GM18520 (cell line): ENCODE results near the gene NPHS2.
"Not testable (repeated sequence)": the region's sequence is repeated elsewhere in the genome, so short reads cannot be mapped to it uniquely, and the experiment has no call there.

Experiments used
- ATAC-seq: cut with Tn5 transposase; IDR thresholded peaks from one replicate; pipeline ENCODE4 v1.9.1; 2021; ENCODE audit not compliant: unreplicated experiment

NPHS2 gene

DNA sequence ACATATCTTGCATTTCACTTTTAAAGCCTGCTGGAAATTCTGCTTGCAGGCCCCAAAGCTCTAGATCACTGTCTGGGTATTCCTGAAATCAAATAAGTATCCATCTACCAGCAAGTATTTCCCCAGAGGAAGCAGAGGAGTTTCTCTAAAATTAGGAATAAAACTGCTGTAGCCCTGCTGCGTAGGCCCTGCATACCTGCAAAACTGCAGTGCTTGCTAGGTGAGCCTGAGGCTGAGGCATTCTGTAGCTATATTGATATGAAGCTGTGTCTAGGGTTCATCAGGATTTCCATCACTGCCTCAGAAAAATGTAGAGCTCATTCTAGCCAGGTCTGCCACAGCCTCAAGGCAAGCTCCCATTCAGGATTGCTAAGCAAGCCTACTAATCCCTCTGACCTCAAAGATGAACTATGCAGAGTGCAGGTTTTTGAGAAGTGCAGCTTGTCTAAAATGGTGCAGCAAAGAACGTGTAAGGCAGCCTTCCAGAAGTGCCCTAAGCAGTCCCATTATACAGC is 28.7 kb downstream of the NPHS2 start:
- ATAC-seq: no peak

DNA sequence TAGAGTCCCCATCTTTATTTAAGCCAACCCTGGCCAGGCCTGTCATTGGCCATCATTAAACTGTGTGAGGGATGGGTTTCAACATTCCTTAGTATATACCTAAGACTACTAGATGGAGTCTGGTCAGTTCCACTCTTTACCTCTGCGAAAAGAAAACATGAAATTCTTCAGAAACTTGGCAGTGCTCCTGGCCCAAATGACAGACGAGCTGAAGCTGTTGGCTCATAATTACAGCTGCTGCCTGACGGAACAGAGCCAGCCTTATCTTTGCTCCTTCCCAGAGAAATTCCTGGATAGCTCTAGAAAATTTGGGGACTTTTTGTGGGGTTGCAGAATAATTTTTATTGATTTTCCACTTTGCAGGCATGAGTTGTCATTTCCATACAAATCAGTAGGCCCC is 30.4 kb downstream of the NPHS2 start:
- ATAC-seq: no peak

DNA sequence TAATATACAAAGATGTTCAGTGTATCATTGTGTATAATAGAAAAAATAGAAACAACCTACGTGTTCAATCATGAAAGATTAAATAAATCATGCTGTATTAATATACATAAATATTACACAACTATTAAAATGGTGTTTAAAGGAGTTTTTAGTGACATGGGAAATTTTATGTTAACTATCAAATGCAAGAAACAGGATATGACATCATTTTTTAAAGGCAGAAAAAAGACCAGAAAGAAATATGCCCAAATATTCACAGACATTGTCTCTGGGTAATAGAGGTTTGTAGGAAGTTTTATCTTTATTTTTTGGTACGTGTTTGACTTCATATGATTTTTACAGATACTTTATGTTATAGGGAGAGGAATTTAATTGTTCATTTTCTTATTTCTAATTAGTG is 34.0 kb downstream of the NPHS2 start:
- no peak for ATAC-seq

DNA sequence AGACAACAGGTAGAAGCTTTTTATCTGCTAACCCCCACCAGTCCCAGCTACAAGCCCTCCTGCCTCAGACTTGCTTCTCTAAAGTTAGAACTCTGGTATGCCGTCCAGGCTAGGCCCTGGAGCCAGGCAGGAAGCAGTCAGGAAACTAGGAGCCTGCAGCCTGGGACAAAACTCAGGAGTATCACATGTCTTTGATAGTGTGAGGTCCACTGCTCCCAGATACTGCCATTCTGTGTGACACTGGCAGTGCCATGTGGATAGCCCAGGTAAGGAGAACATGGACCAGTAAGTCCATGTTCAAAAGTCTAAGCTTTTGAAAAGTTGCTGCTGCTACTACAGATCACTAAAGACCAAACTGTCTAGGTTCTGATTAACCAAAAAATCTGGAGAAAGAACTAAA is 45.4 kb downstream of the NPHS2 start:
- ATAC-seq: no peak

DNA sequence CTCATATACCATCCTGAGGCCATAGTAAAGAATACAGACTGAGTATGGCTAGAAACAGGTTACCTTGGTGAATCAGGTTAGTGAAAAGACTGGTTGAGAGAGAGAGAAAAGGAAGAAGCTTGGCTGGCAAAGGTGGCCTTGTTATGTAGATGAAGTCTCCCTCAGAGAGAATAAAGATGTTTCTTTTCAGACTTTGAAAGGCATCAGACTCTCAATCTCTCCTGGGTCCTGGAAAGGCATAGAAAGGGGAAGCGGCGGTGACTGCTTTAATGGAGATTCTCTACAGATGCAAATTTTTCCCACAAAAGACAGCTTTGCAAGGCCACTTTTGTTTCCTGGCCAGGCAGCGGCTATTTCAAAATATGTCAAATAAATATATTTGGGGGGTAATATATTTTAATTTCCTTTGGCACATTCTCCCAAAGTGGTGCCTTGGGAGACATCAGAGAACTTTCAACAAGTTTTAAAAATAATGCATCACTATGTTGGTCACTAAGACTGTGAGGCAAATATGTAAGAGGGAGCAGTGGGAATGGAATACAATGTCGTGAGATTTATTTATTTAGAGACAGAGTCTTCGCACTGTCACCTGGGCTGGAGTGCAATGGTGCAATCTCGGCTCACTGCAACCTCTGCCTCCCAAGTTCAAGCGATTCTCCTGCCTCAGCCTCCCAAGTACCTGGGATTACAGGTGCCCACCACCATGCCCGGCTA is 46.1 kb downstream of the NPHS2 start:
- ATAC-seq: no peak

DNA sequence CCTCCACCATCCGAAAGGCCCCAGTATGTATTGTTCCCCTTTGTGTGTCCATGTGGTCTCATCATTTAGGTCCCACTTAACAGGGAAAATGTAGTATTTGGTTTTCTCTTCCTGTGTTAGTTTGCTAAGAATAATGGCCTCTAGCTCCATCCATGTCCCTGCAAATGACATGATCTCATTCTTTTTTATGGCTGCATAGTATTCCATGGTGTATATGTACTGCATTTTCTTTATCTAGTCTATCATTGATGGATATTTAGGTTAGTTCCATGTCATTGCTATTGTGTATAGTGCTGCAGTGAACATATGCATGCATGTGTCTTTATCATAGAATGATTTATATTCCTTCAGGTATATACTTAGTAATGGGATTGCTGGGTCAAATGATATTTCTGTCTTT is 57.2 kb downstream of the NPHS2 start:
- ATAC-seq: not testable (repeated sequence)

DNA sequence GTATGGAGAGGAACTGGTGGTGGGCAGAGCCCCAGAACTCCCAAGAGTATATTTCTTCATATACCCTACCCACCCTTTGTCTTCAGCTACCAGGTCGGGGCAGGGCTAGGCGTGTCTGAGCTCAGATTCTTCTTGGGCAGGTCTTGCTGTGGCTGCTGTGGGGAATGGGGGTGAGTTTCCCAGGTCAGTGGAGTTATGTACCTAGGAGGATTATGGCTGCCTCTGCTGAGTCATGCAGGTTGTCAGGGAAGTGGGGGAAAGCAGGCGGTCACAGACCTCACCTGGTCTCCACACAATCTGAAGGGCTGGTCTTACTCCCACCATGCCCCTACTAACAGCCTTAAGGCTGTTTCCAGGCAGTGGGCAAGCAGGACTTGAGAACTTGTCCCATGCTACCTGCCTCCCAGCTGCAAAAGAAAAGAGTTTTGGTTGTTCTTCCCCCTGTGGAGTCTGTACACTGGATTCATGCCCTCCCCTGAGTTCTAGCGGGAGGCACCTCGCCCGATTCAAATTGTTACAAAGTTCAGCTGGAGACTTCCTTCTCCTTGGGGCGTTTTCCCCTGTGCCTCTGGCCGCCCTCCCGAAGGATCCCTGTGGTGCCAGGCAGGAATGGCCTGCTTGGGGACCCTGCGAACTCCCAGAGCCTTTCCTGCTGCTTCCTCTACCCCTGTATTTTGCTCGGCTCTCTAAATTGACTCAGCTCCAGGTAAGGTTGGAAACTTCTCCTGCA is 58.6 kb downstream of the NPHS2 start:
- no peak for ATAC-seq

DNA sequence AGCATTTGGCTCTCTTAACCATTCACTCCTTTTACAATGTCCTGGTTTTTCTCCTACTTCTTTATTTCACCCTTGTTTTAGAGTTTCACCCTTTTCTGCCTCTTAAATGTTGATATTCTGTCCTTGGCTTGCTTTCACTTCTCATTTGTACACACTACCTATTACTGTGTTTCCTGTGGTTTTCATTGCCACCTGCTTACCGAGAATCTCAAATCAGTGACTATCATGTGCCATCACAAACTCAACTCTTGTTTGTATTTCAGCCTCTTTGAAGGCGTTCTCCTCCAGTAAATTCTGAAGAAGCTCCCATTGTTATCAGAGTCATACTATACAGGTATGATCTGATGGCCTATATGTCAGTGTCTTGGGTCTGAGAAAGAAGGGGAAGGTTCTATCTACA is 65.7 kb downstream of the NPHS2 start:
- peak; percentile 56 for ATAC-seq

DNA sequence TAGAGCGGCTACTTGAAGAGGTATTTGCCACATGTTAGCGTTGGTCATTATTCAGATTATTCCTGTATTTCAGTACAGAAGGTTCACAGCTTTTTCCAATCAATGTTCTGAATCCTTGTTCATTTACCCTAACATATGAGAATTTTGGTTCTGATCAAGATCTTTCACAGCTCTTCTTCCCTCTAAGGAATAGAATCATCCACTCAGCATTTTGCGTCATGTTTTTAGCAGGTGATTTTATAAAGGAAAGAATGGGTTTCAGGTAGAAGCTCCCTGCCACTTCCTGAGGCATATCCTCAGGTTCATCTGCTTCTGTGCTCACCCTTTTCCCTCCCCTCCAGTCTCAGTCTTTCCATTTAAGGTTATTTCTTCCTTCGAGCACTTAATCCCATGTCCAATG is 66.4 kb downstream of the NPHS2 start:
- no peak for ATAC-seq

DNA sequence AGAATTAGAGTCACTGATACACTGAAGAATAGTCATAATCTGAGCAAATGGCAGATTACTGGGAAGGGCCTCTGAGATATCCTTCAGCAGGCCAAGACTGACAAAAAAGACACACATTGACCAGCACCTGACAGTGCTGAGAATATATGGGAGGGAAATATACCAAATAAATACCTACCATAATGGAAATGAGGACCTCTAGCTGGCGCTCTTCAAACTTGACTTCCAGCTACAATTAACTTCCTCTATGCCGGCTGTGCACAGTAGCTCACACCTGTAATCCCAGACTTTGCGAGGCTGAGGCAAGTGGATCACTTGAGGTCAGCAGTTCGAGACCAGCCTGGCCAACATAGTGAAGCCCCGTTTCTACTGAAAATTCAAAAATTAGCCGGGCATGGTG is 69.5 kb downstream of the NPHS2 start:
- no peak for ATAC-seq
